ENCODE data around the gene NTM. TPM values are rescaled to one million over a fixed set of nuclear protein-coding genes. Genes with fewer than 3 reads are reported as not detected.

NTM gene
- total RNA-seq, 1 experiment from 2014 or later: 9.9 TPM

- no peak overlapping the region for H2AK5ac ChIP-seq (ENCODE audit: insufficient read length, low read length)
- no peaks in the 10 kb centered on the region; a peak in 1 of 7 replicates for H3K36me3 Mint-ChIP-seq (ENCODE audit: insufficient read depth in 1 of 3, low read depth in 3 of 3)
- TF ChIP-seq CTCF (conservative IDR thresholded peaks at IDR 0.05): no peak
- no peak overlapping the region for H2AFZ ChIP-seq (ENCODE audit: low read length)
- no peak overlapping the region for H3K18ac ChIP-seq (ENCODE audit: insufficient read length, low read depth, low read length)
- no peak overlapping the region for H3K23ac ChIP-seq (ENCODE audit: insufficient read length, low read depth, low read length)
- no peak overlapping the region for H3K14ac ChIP-seq (ENCODE audit: insufficient read depth, low read length)
- no CpG with 5 or more reads among the region's 4 CpGs for WGBS (ENCODE audit: extremely low coverage, insufficient read length, low lambda C conversion rate)
- H3K27me3 Mint-ChIP-seq (ENCODE audit: low read depth): peaks cover 2% of the 10 kb centered on the region; the same call in 1 of the 2 replicates
- no peaks in the 10 kb centered on the region for H3K9me3 Mint-ChIP-seq
- H3K9me3 ChIP-seq (ENCODE audit: control insufficient read depth, low read depth, low read length): no peaks in the 10 kb centered on the region
- H3K4ac ChIP-seq (ENCODE audit: low read depth, low read length): no peak overlapping the region
- H4K20me1 ChIP-seq (ENCODE audit: control insufficient read depth, insufficient read depth, insufficient read length): no peaks in the 10 kb centered on the region
- no peak overlapping the region for H3K27ac ChIP-seq (ENCODE audit: insufficient read length, low read depth, low read length)
- DNase-seq: no peak
- no peak overlapping the region for H2BK15ac ChIP-seq (ENCODE audit: low read depth, low read length)
- peaks cover 21 to 32% of the 10 kb centered on the region in 2 experiments for H3K4me1 Mint-ChIP-seq
- no peak overlapping the region for H3K9ac ChIP-seq (ENCODE audit: extremely low read depth, insufficient read length, low read length)
- H3K4me2 ChIP-seq (ENCODE audit: insufficient read depth, insufficient read length, low read length): no peak overlapping the region
- no peaks in the 10 kb centered on the region for H3K79me1 ChIP-seq (ENCODE audit: insufficient read depth, low read depth, low read length, poor library complexity, severe bottlenecking)
- H3T11ph ChIP-seq (ENCODE audit: low read length): no peak overlapping the region
- H3K23me2 ChIP-seq (ENCODE audit: insufficient read length, low read depth, low read length, poor library complexity, severe bottlenecking): no peaks in the 10 kb centered on the region
- H3K27me3 ChIP-seq (ENCODE audit: insufficient read depth, low read length): no peaks in the 10 kb centered on the region
- peaks cover 8% of the 10 kb centered on the region; the same call in 1 of the 2 replicates for H3K4me1 ChIP-seq (ENCODE audit: insufficient read depth, low read length)
- H2BK20ac ChIP-seq (ENCODE audit: low read depth, low read length, poor library complexity, severe bottlenecking): no peak overlapping the region
- H4K5ac ChIP-seq (ENCODE audit: insufficient read length, low read depth, low read length): no peak overlapping the region
- H2BK120ac ChIP-seq (ENCODE audit: low read depth, low read length, poor library complexity, severe bottlenecking): no peak overlapping the region
- no peaks in the 10 kb centered on the region for H3K79me2 ChIP-seq (ENCODE audit: insufficient read depth, low read length)
- H3K4me3 Mint-ChIP-seq: no peak overlapping the region
- no peak overlapping the region for H3K27ac Mint-ChIP-seq
- H4K91ac ChIP-seq (ENCODE audit: insufficient read length, low read depth, low read length): no peak overlapping the region
- H4K8ac ChIP-seq (replicated peaks; ENCODE audit: insufficient read length, low read depth, low read length): no peak overlapping the region
- no peak overlapping the region for H2BK12ac ChIP-seq (ENCODE audit: insufficient read length, low read depth, low read length)
- no peak overlapping the region for H3K56ac ChIP-seq (ENCODE audit: insufficient read length, low read depth, low read length)
- H2BK5ac ChIP-seq (ENCODE audit: insufficient read length, low read length): no peak overlapping the region
Measured at GRCh38 chr11:132035766-132036165, 665.4 kb downstream of the NTM start.
